Neural cell (in vitro differentiated cells): Measurements from ENCODE around the gene RNF32. TPM values are rescaled to one million over a fixed set of nuclear protein-coding genes. Genes with fewer than 3 reads are reported as not detected.

Experiments used
- H2AFZ ChIP-seq: fragments of 200-600, 300-800 bp; sonication (generic), shearing (Covaris generic); 2 replicates; pipeline ENCODE4 v1.6.0; 2014; ENCODE audit warnings: low read depth, mild to moderate bottlenecking, antibody characterized with exemption, low read length, moderate library complexity
- H3F3A ChIP-seq: fragments of 200-600 bp; shearing (Covaris generic); 2 replicates; pipeline ENCODE4 v1.6.1; 2016; ENCODE audit warnings: mild to moderate bottlenecking, moderate library complexity, mixed read lengths, antibody characterized with exemption, low read length; ENCODE audit not compliant: insufficient read depth, poor library complexity, severe bottlenecking
- H3K27ac ChIP-seq: fragments of 200-600, 300-800 bp; sonication (generic), shearing (Covaris generic); 2 replicates; pipeline ENCODE4 v1.5.1; 2014; ENCODE audit warnings: mild to moderate bottlenecking, low read length, moderate library complexity
- H3K27me3 ChIP-seq: fragments of 300-800, 200-600 bp; sonication (generic), shearing (Covaris generic); 2 replicates; pipeline ENCODE4 v1.6.0; 2014; ENCODE audit warnings: mild to moderate bottlenecking, low read depth, low read length, moderate library complexity; ENCODE audit not compliant: insufficient read depth
- H3K36me3 ChIP-seq: fragments of 300-800, 200-600 bp; sonication (generic), shearing (Covaris generic); 2 replicates; pipeline ENCODE4 v1.5.1; 2014; ENCODE audit warnings: mild to moderate bottlenecking, antibody characterized with exemption, low read length, moderate library complexity; ENCODE audit not compliant: insufficient read depth
- H3K4me2 ChIP-seq: fragments of 300-800, 200-600 bp; sonication (generic), shearing (Covaris generic); 2 replicates; pipeline ENCODE4 v1.6.0; 2014; ENCODE audit warnings: mild to moderate bottlenecking, low read length
- H3K4me3 ChIP-seq: fragments of 300-800, 200-600 bp; sonication (generic), shearing (Covaris generic); 2 replicates; pipeline ENCODE4 v1.5.1; 2014; ENCODE audit warnings: mild to moderate bottlenecking, low read length, moderate library complexity
- H3K79me2 ChIP-seq: fragments of 200-600 bp; shearing (Covaris generic); replicated peaks from 2 replicates; pipeline ENCODE4 v1.6.0; 2014; ENCODE audit warnings: mild to moderate bottlenecking, low read length, moderate library complexity; ENCODE audit not compliant: insufficient read depth
- H3K9ac ChIP-seq: fragments of 300-800, 200-600 bp; sonication (generic), shearing (Covaris generic); 2 replicates; pipeline ENCODE4 v1.6.1; 2016; ENCODE audit warnings: mild to moderate bottlenecking, low read length, mixed read lengths
- H3K9me2 ChIP-seq: fragments of 200-600 bp; shearing (Covaris generic); 2 replicates; pipeline ENCODE4 v1.6.1; 2016; ENCODE audit warnings: mild to moderate bottlenecking, low read length, mixed read lengths; ENCODE audit not compliant: insufficient read depth
- H3K9me3 ChIP-seq: fragments of 200-600, 300-800 bp; sonication (generic), shearing (Covaris generic); 2 replicates; pipeline ENCODE4 v1.6.1; 2016; ENCODE audit warnings: mild to moderate bottlenecking, mixed run types, low read length, moderate library complexity, mixed read lengths
- H4K20me1 ChIP-seq: fragments of 200-600 bp; shearing (Covaris generic); 2 replicates; pipeline ENCODE4 v1.6.1; 2016; ENCODE audit warnings: mild to moderate bottlenecking, mixed run types; ENCODE audit not compliant: insufficient read depth
- CTCF ChIP-seq: fragments of 450-650 bp; IDR thresholded peaks from 2 replicates; pipeline ENCODE4 v1.5.1; 2014; ENCODE audit warnings: antibody characterized with exemption, mild to moderate bottlenecking, moderate library complexity; ENCODE audit not compliant: poor library complexity, severe bottlenecking
- EZH2 ChIP-seq: fragments of 200-600, 300-800 bp; shearing (Covaris generic), sonication (generic); IDR thresholded peaks from 2 replicates; pipeline ENCODE4 v1.6.1; 2014; ENCODE audit warnings: antibody characterized with exemption, low read length, borderline replicate concordance, mild to moderate bottlenecking; ENCODE audit not compliant: insufficient read depth, poor library complexity, severe bottlenecking
- MXI1 ChIP-seq: fragments of 450-650 bp; conservative IDR thresholded peaks from 2 replicates; pipeline ENCODE4 v1.6.1; 2014; ENCODE audit warnings: antibody characterized with exemption, mild to moderate bottlenecking; ENCODE audit not compliant: poor library complexity, severe bottlenecking
- POLR2AphosphoS5 ChIP-seq: IDR thresholded peaks from 2 replicates; pipeline ENCODE4 v1.6.1; 2012
- RAD21 ChIP-seq: fragments of 450-650 bp; conservative IDR thresholded peaks from 2 replicates; pipeline ENCODE4 v1.6.1; 2014; ENCODE audit warnings: antibody characterized with exemption, mild to moderate bottlenecking, moderate library complexity
- REST ChIP-seq: IDR thresholded peaks from 2 replicates; pipeline ENCODE4 v1.6.1; 2012; ENCODE audit warnings: borderline replicate concordance
- SMC3 ChIP-seq: fragments of 450-650 bp; conservative IDR thresholded peaks from 2 replicates; pipeline ENCODE4 v1.6.1; 2014; ENCODE audit warnings: antibody characterized with exemption, mild to moderate bottlenecking, moderate library complexity; ENCODE audit not compliant: poor library complexity
- TAF1 ChIP-seq: IDR thresholded peaks from 2 replicates; pipeline ENCODE4 v1.6.1; 2012; ENCODE audit warnings: low read depth
- polyA plus RNA-seq: library from polyadenylated mRNA; depleted of rRNA; stranded (reverse); fragments of >200 nt; gene quantifications from 2 replicates; pipeline ENCODE4 v1.2.3, GENCODE V29; 2014

Gene RNF32
- polyA plus RNA-seq, 1 donor from 2014 or later, result 2.6 TPM

- H3K27me3 ChIP-seq, result no peaks in the 10 kb centered on the region
- no peaks in the 10 kb centered on the region for H4K20me1 ChIP-seq
- no peaks in the 10 kb centered on the region for H3K9me3 ChIP-seq
- TF ChIP-seq SMC3 (no peak), POLR2AphosphoS5 (no peak), RAD21 (no peak), REST (no peak), TAF1 (no peak)
- no peaks in the 10 kb centered on the region for H3K36me3 ChIP-seq
- no peaks in the 10 kb centered on the region for H3K9me2 ChIP-seq
- H3K4me2 ChIP-seq, result no peak overlapping the region
- H3K27ac ChIP-seq, result no peak overlapping the region
- no peaks in the 10 kb centered on the region for H3F3A ChIP-seq
- no peaks in the 10 kb centered on the region for H3K79me2 ChIP-seq
- no peak overlapping the region for H3K9ac ChIP-seq
- H2AFZ ChIP-seq, result no peak overlapping the region
- no peak overlapping the region for H3K4me3 ChIP-seq
Observed at GRCh38 chr7:156654511-156655234, 14.1 kb downstream of the RNF32 start.

- Histone ChIP-seq H2AFZ (no peak overlapping the region), H3K9me2 (no peaks in the 10 kb centered on the region), H3K27me3 (no peaks in the 10 kb centered on the region), H4K20me1 (no peaks in the 10 kb centered on the region), H3K4me2 (no peak overlapping the region), H3K79me2 (no peaks in the 10 kb centered on the region), H3F3A (no peaks in the 10 kb centered on the region), H3K9me3 (no peaks in the 10 kb centered on the region), H3K36me3 (no peaks in the 10 kb centered on the region), H3K4me3 (no peak overlapping the region), H3K27ac (no peak overlapping the region), H3K9ac (no peak overlapping the region)
- TF ChIP-seq SMC3, result no peak
- TF ChIP-seq CTCF, result no peak
- TF ChIP-seq TAF1, result no peak
- no peak for TF ChIP-seq POLR2AphosphoS5
- no peak for TF ChIP-seq MXI1
- TF ChIP-seq REST, result no peak
- TF ChIP-seq EZH2, result no peak
- TF ChIP-seq RAD21, result no peak
Observed at GRCh38 chr7:156655251-156655650, 14.7 kb downstream of the RNF32 start.
